ENCODE data around the gene CKM.

The CKM gene

DNA sequence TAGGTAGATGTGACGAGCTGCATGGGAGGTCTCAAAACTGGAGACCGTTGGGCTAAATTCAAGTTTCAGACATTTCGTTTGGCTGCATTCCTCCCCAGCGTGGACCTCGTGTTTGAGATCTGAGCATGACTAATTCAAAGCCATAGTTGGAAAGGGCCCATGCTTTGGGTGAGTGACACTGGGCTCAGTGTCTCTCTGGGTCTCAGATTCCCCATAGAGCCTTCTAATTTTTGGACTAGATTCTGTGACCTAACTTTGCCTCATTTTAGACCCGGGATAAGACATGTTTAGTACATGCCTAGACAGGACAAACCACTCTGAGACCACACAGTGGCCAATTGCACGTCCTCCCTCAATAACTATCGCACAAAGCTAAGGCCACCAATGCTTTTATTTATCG is 16.6 kb downstream of the CKM start:
- TF ChIP-seq ZFX (IDR thresholded peaks at IDR 0.05; ENCODE audit: borderline replicate concordance) = no peak
- no peak for TF ChIP-seq CTCF (IDR thresholded peaks at IDR 0.05)
- no peak overlapping the region for H3K27ac ChIP-seq

GRCh38 chr19:45305421-45305820 is 17.3 kb downstream of the CKM start:
- H3K27ac ChIP-seq = no peak overlapping the region
- TF ChIP-seq CTCF (IDR thresholded peaks at IDR 0.05) (no peak), ZFX (IDR thresholded peaks at IDR 0.05; ENCODE audit: borderline replicate concordance) (no peak)

DNA sequence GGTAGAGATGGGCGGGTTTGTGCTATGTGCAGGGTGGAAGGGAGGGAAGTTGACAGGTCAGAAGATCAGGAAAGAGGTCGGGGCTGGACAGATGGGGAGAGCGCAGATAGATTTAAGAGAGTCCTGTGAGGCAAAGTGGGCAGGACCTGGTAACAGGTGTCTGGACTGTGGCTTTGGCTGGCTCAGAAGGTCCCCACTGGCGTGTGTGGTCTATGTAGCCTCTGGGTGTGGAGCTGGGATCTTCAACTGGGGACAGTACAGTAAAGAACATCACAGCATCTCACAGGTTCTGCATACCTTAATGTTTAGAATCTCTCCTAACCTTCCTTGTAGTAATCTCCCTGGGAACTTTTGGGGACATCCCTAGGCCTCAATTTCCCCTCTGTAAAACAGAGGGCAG is 17.7 kb downstream of the CKM start:
- no peak overlapping the region for H3K27ac ChIP-seq
- no peak for TF ChIP-seq ZFX (IDR thresholded peaks at IDR 0.05; ENCODE audit: borderline replicate concordance)
- TF ChIP-seq CTCF (IDR thresholded peaks at IDR 0.05) = no peak

DNA sequence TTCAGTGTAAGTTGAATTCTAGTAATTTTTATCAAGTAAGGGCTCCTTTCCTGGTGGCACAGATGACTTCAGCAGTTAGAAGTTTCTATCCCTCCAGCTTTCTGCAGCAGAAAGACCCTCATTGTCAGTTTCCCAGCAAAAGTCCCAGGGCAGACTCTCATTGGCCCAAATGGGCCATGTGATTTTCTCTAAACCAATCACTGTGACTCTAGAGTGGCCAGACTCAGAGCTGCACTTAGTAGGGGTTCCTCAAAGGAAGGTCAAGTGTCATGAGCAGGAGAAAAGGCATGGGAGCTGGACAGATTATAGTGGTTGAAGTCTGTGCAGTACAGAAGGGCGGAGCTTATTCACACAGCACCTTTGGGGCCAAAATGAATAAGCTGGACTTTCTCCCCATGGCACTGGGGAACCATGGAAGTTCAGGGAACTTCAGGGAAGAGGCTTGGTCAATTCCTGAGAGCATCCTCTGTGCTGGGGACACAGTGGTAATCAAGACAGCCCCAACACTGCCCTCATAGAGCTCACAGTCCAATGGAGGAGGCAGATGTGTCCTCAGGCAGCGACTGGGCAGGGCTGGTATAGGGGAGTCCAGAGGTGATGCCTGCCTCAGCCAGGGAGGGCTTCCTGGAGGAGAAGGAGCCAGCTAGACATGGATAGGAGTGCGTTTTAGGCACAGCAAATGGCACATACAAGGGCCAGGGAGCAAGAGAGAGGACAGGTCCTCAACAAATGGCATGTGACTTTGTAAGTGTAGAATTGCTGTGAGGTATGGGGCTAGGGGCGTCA is 18.3 kb downstream of the CKM start:
- no peak overlapping the region for H3K27ac ChIP-seq
- TF ChIP-seq ZFX (IDR thresholded peaks at IDR 0.05; ENCODE audit: borderline replicate concordance) (no peak), CTCF (IDR thresholded peaks at IDR 0.05) (no peak)

GRCh38 chr19:45303269-45304060 is 19.2 kb downstream of the CKM start:
- no peak for TF ChIP-seq ZFX (IDR thresholded peaks at IDR 0.05; ENCODE audit: borderline replicate concordance)
- TF ChIP-seq CTCF (IDR thresholded peaks at IDR 0.05) = no peak
- H3K27ac ChIP-seq = no peak overlapping the region

GRCh38 chr19:45302416-45302815 is 20.3 kb downstream of the CKM start:
- no peak overlapping the region for H3K27ac ChIP-seq
- TF ChIP-seq CTCF (IDR thresholded peaks at IDR 0.05) (no peak), ZFX (IDR thresholded peaks at IDR 0.05; ENCODE audit: borderline replicate concordance) (no peak)

GRCh38 chr19:45299719-45300118 is 23.0 kb downstream of the CKM start:
- TF ChIP-seq ZFX (IDR thresholded peaks at IDR 0.05; ENCODE audit: borderline replicate concordance) (no peak), CTCF (IDR thresholded peaks at IDR 0.05) (no peak)
- peak overlapping the region; percentile 65 for H3K27ac ChIP-seq
